Stimulated activated CD4-positive, alpha-beta T cell treated with anti-CD3 and anti-CD28 coated beads, TNF-alpha, amount 100 ng/mL, for 1 hour (primary cell): ENCODE measurements around the gene SGTA.

Experiments
- DNase-seq, 3 donors: peaks; one replicate each; pipeline ENCODE4 v3.0.0-alpha.2; 2020; ENCODE audit warnings: low read depth in 3 of 3, low spot score in 1 of 3

Gene SGTA

DNA sequence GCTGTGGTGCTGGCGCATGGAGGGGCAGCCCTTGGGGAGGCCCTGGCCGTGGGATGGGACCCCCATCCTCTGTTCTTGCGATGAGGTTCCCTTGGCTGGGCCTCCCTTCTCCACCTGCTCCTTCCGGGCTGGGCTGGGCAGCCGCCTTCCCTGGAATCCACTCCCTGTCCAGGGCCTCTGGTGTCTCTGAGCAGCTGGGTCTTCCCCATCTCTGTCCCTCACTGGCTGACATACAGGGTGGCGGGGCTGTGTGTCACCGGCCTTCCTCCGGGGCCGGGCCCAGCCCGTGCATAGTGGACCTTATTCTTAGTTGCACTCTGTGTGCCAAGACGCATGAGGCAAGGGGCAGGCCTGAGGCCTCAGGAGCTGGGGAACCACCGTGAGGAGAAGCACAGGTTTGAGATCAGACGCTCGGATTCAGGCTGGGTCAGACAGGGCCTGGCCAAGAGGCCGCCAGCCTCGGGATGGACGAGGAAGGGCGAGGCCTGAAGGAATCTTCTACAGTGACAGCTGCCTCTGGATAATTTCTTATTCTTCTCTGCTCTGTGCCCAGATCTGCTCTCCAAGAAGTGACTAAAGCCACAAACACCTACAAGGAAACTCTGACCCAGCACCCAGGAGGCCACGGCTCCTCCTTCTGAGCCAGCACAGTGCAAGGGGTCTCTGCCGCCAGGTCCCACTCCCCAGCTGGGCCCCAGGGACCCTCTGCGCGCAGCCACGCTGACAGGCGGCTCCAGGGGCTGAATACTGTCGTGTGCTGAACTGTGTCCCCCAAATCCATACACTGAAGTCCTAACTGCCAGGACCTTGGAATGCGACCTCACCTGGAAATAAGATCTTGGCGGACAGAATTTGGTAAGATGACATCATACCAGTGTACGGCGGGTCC lies 11.0 kb downstream of the SGTA start:
- DNase-seq, result no peak

GRCh38 chr19:2770055-2771013 lies 12.7 kb downstream of the SGTA start:
- DNase-seq, result no peak

- no peak for DNase-seq
These were observed 13.9 kb downstream of the SGTA start for GRCh38 chr19:2769218-2769617.

DNA sequence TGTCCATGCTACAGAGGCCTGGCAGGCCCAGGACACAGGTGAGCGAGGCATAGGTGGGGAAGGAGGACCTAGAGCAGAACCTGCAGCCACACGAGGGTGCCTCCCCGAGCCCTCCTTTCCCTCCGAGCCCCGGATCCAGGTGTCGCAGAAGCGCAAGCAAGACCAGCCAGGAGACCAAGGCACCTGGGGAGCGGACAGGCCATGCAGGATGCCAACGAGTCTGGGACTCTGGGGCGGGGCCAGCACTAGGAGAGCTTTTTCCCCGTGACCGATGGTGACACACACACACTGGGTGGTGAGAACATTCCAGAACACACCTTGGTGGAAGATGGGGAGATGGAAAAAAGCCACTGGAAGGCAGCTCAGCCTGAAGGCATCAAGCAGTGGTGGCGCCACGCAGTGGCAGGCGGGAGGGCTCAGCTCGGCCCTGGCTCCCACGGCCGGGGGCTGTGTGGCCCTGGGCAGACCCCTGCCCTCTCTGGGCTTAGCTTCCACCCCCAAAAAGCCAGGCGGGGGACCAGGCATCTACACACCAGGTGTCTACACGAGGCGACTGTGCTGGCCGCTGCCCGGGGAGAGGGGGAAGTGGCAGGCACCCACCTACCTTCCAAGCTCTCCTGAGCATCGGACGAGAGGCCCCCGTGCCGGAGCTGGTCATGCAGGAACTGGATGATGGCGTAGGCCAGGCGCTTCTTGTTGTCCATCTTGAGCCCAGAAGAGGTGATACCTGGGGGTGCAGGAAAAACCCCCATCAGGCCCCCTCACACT lies 14.5 kb downstream of the SGTA start:
- DNase-seq, result no peak

DNA sequence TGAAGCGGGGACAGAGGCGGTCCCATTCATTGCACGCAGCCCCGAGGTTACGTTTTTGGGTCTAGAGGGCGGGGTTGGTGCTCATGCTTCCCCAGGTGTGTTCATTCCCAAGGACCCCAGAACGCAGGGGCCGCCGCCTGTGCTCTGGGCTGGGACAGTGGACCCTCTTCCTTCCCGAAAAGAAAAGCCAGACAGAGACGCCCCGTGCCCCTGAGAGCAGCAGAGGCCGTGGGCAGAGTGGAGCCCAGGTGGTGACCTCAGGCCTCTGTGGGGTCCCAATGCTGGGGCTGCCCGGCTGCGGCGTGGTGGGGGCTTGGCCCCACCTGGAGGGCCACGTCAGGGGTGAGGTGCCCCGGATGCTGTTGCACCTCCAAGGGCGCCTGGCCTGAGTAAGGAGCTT lies 15.4 kb downstream of the SGTA start:
- no peak for DNase-seq

GRCh38 chr19:2766594-2767372 lies 16.3 kb downstream of the SGTA start:
- DNase-seq, result no peak

GRCh38 chr19:2765376-2765775 lies 17.7 kb downstream of the SGTA start:
- DNase-seq, result no peak

- DNase-seq, result no peak
These were observed 18.1 kb downstream of the SGTA start for GRCh38 chr19:2764945-2765344.

DNA sequence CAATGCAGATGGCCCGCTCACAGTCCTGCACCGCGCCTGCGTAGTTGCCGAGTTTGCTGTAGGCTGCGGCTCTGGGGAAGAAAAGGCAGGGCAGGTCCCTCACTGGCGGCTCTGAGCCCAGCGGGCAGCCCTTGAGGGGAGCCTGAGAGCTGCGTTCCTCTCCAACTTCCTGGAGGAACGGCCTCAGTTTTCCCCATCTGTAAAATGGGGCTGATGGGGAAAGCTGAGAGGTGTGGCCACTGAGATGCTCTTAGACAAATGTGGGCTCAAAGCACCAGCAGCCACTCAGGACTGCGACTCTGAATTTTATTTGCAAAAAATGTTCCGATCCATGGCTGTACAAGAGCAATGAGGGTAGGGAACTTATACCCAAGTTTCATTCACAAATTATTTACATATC lies 19.4 kb downstream of the SGTA start:
- DNase-seq, result no peak

DNA sequence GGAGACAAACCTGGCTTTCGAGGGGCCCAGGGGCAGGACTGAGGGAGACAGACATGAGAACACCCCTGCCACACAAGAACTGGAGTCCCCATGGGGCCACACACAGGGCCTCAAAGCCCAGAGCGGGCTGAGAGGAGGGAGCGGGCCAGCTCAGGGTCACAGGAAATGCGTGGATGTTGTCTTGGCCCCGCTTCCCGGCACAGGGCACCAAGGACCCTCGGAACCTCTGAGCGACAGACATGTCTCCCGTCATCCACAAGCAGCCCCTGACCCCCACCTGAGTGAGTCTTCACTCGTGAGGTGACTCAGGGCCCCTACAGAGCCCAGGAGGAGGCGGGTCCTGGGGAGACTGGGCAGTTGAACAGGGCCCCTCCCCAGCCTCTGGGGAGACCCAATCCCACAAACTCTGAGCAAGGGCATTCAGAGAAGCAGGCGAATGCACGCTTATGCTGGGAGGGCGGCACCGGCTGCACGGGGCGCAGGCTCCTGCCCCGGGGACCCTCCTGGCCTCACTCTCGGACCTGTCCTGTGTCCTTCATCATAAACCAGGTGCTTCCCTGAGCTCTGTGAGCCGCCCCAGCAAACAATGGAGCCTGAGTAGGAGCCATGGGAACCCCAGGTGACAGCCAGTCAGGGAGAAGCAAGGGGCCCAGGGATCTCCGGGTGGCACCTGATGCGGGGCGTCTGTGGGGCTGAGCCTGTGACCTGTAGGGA lies 20.1 kb downstream of the SGTA start:
- DNase-seq, result no peak

GRCh38 chr19:2761876-2762782 lies 20.9 kb downstream of the SGTA start:
- DNase-seq, result no peak

GRCh38 chr19:2761309-2761677 lies 21.8 kb downstream of the SGTA start:
- DNase-seq, result no peak

DNA sequence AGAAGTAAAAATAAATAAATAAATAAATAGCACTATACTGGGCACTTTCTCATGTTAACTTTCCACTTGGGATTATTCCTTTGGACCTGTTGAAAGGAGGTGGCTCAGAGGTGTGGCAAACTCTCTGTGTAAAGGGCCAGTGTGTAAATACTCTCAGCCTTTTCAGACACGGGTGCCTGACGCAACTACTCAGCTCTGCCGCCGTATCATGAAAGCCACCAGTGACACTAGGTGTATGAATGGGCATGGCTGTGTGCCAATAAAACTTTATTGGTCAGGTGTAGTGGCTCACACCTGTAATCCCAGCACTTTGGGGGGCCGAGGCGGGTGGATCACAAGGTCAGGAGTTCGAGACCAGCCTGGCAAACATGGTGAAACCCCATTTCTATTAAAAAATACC lies 23.1 kb downstream of the SGTA start:
- no peak for DNase-seq

GRCh38 chr19:2759362-2759761 lies 23.7 kb downstream of the SGTA start:
- no peak for DNase-seq

- DNase-seq, result no peak
These were observed 24.3 kb downstream of the SGTA start for GRCh38 chr19:2758601-2759313.

- no peak for DNase-seq
These were observed 25.9 kb downstream of the SGTA start for GRCh38 chr19:2756921-2757881.

DNA sequence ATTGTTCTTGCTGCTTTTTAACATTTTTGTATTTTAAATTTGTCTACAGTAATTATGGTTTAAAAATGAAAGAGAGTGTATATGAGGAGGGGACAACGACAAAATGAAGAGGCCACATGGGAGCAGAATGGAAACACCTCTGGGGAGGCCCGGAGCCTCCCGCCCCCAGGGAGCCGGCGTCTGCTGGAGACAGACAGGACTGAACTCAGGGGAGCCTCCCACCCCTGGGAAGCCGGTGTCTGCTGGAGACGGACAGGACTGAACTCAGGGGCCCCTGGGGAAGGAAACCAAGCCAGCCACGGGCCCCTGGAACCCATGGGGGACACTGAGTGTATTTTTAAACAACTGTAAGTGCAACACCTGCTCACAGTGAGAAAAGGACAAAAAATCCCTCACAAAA lies 26.6 kb downstream of the SGTA start:
- no peak for DNase-seq
